Osteoblast (primary cell): ENCODE measurements around the gene DDX28. TPM values are rescaled to one million over a fixed set of nuclear protein-coding genes. Genes with fewer than 3 reads are reported as not detected.

ENCODE experiments used
- DNase-seq: peaks from one replicate; pipeline ENCODE4 v3.0.0; 2011; ENCODE audit warnings: low spot score, mixed read lengths; ENCODE audit not compliant: insufficient read length; ENCODE audit errors: missing footprints
- H2AFZ ChIP-seq: 2 replicates; pipeline ENCODE4 v1.6.0; 2011; ENCODE audit warnings: mild to moderate bottlenecking, low read length
- H3K27ac ChIP-seq: 2 replicates; pipeline ENCODE4 v1.5.1; 2011; ENCODE audit warnings: mild to moderate bottlenecking, low read depth, low read length, moderate library complexity
- H3K27me3 ChIP-seq: 2 replicates; pipeline ENCODE4 v1.6.0; 2012; ENCODE audit warnings: mild to moderate bottlenecking, control low read depth, inconsistent platforms, low read length, moderate library complexity; ENCODE audit not compliant: insufficient read depth
- H3K36me3 ChIP-seq: 2 replicates; pipeline ENCODE4 v1.5.1; 2011; ENCODE audit warnings: mild to moderate bottlenecking, low read length, control low read depth, moderate library complexity; ENCODE audit not compliant: insufficient read depth
- H3K4me1 ChIP-seq: 2 replicates; pipeline ENCODE4 v1.5.1; 2011; ENCODE audit warnings: mild to moderate bottlenecking, low read length, control low read depth, moderate library complexity; ENCODE audit not compliant: insufficient read depth
- H3K4me2 ChIP-seq: 2 replicates; pipeline ENCODE4 v1.6.0; 2011; ENCODE audit warnings: mild to moderate bottlenecking, low read length; ENCODE audit not compliant: insufficient read depth
- H3K4me3 ChIP-seq: fragments of 200-600 bp; sonication (generic); 3 replicates; pipeline ENCODE4 v1.5.1; 2012; ENCODE audit warnings: mild to moderate bottlenecking, low read length, inconsistent platforms; ENCODE audit not compliant: insufficient read depth
- H3K79me2 ChIP-seq: 2 replicates; pipeline ENCODE4 v1.6.0; 2012; ENCODE audit warnings: mild to moderate bottlenecking, low read length, control low read depth, inconsistent platforms; ENCODE audit not compliant: insufficient read depth
- H3K9me3 ChIP-seq: 2 replicates; pipeline ENCODE4 v1.5.1; 2011; ENCODE audit warnings: low read depth, low read length, control low read depth
- H4K20me1 ChIP-seq: 2 replicates; pipeline ENCODE4 v1.6.0; 2012; ENCODE audit warnings: mild to moderate bottlenecking, low read length, control low read depth; ENCODE audit not compliant: insufficient read depth
- CTCF ChIP-seq: IDR thresholded peaks from 2 replicates; pipeline ENCODE4 v1.5.1; 2011; ENCODE audit warnings: mild to moderate bottlenecking, low read depth, low read length, moderate library complexity; ENCODE audit errors: extremely low read depth
- small RNA-seq: library from RNA; depleted of rRNA; stranded (forward); fragments of <200 nt; gene quantifications from one replicate; pipeline ENCODE3, GENCODE V24; 2012
- total RNA-seq: library from RNA; depleted of rRNA; stranded (reverse); fragments of >200 nt; gene quantifications from 2 replicates; pipeline ENCODE4 v1.2.3, GENCODE V29; 2012

The DDX28 gene
- total RNA-seq, 1 donor = 10.5 TPM

DNA sequence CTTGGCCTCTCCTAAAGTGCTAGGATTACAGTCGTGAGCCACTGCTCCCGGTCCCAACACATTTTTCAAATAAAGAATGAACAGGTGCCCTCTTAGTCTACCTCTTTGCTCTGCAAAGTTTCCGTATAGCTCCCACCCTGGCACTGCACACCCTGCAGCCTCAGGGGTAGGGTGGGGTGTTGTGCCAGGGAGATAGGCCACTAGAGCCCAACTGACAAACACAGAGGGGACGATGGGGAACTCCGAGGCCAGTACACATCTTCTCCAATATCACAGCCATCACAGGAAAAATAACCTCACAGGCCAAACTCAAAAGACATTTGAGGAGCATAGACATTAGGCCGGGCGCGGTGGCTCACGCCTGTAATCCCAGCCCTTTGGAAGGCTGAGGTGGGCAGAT lies 51.9 kb downstream of the DDX28 start:
- no peak for TF ChIP-seq CTCF
- Histone ChIP-seq H3K36me3 (no peaks in the 10 kb centered on the region), H3K27me3 (no peaks in the 10 kb centered on the region), H3K79me2 (peaks cover 22% of the 10 kb centered on the region), H4K20me1 (peaks cover 17% of the 10 kb centered on the region), H2AFZ (no peak overlapping the region), H3K4me1 (peaks cover 17% of the 10 kb centered on the region), H3K4me2 (no peak overlapping the region), H3K4me3 (no peak overlapping the region), H3K27ac (no peak overlapping the region), H3K9me3 (no peaks in the 10 kb centered on the region)
- DNase-seq = no peak

Small RNA genes within 50 kb of the gene (small RNA-seq; reads per million reads assigned to genes)
- not detected for gene RNU6-359P

Other genes with a start within 250 kb of the DDX28 start
- 5.4 and 5.6 TPM in 2 replicates for gene RANBP10, start 216.7 kb downstream of the DDX28 start, total RNA-seq
- 0.88 and 1.8 TPM in 2 replicates for gene TSNAXIP1, start 216.3 kb downstream of the DDX28 start, total RNA-seq
- 23.6 and 25.7 TPM in 2 replicates for gene THAP11, start 180.9 kb downstream of the DDX28 start, total RNA-seq
- 203 TPM in 2 replicates for gene NUTF2, start 176.3 kb downstream of the DDX28 start, total RNA-seq
- gene CENPT, start 175.5 kb downstream of the DDX28 start, total RNA-seq = 24.2 and 25.6 TPM in 2 replicates
- 45.7 and 60.8 TPM in 2 replicates for gene EDC4, start 150.2 kb downstream of the DDX28 start, total RNA-seq
- gene NRN1L, start 138.3 kb downstream of the DDX28 start, total RNA-seq = 0.29 TPM in 1 of 2 replicates, not detected in the other
- gene PSKH1, start 130.0 kb downstream of the DDX28 start, total RNA-seq = 16.8 and 18.5 TPM in 2 replicates
- 0.36 and 0.59 TPM in 2 replicates for gene CTRL, start 91.4 kb downstream of the DDX28 start, total RNA-seq
- gene PSMB10, start 86.4 kb downstream of the DDX28 start, total RNA-seq = 44.5 and 47.0 TPM in 2 replicates
- 6.9 and 8.8 TPM in 2 replicates for gene LCAT, start 79.1 kb downstream of the DDX28 start, total RNA-seq
- gene SLC12A4, start 54.6 kb downstream of the DDX28 start, total RNA-seq = 79.3 and 82.2 TPM in 2 replicates
- gene DPEP3, start 42.7 kb downstream of the DDX28 start, total RNA-seq = not detected in 2 replicates
- not detected in 2 replicates for gene DPEP2, start 23.7 kb downstream of the DDX28 start, total RNA-seq
- not detected in 2 replicates for gene DPEP2NB, start 7.3 kb downstream of the DDX28 start, total RNA-seq
- 8.7 and 8.8 TPM in 2 replicates for gene DUS2, start 52 bp upstream of the DDX28 start, total RNA-seq
- 36.2 and 43.9 TPM in 2 replicates for gene NFATC3, start 62.1 kb upstream of the DDX28 start, total RNA-seq
- gene ESRP2, start 212.9 kb upstream of the DDX28 start, total RNA-seq = under 0.01 TPM in 1 of 2 replicates, not detected in the other
- 30.8 and 30.9 TPM in 2 replicates for gene PLA2G15, start 222.1 kb upstream of the DDX28 start, total RNA-seq
- gene SLC7A6, start 241.3 kb upstream of the DDX28 start, total RNA-seq = 35.1 and 36.9 TPM in 2 replicates